HG02981 (cell line): ENCODE data around the gene F12.

ENCODE experiments used
- ATAC-seq: cut with Tn5 transposase; IDR thresholded peaks from one replicate; pipeline ENCODE4 v1.9.1; 2021; ENCODE audit warnings: mild to moderate bottlenecking, moderate library complexity; ENCODE audit not compliant: unreplicated experiment

F12 gene

GRCh38 chr5:177409043-177409801 lies at the start of gene F12:
TSS of gene F12 (minus strand) at chr5:177409564. CDS start at chr5:177409527, 37 bp downstream.
- no peak for ATAC-seq

- no peak for ATAC-seq
These were observed 49.6 kb upstream of the F12 start for GRCh38 chr5:177458912-177459350.

- ATAC-seq, result no peak
These were observed 48.7 kb upstream of the F12 start for GRCh38 chr5:177457852-177458681.

- peak; percentile 42 for ATAC-seq
These were observed 47.9 kb upstream of the F12 start for GRCh38 chr5:177456976-177457851.

GRCh38 chr5:177456591-177456964 lies 47.2 kb upstream of the F12 start:
- ATAC-seq, result no peak

GRCh38 chr5:177455661-177456590 lies 46.6 kb upstream of the F12 start:
- ATAC-seq, result peak; percentile 7

- ATAC-seq, result peak; percentile 46
These were observed 45.8 kb upstream of the F12 start for GRCh38 chr5:177455036-177455660.

- ATAC-seq, result peak; percentile 43
These were observed 45.2 kb upstream of the F12 start for GRCh38 chr5:177454397-177455035.

GRCh38 chr5:177453852-177454396 lies 44.6 kb upstream of the F12 start:
- ATAC-seq, result peak; percentile 1

- ATAC-seq, result no peak
These were observed 43.6 kb upstream of the F12 start for GRCh38 chr5:177452688-177453638.

- ATAC-seq, result no peak
These were observed 41.5 kb upstream of the F12 start for GRCh38 chr5:177450667-177451424.

- ATAC-seq, result no peak
These were observed 40.0 kb upstream of the F12 start for GRCh38 chr5:177449140-177450061.

- no peak for ATAC-seq
These were observed 39.0 kb upstream of the F12 start for GRCh38 chr5:177448244-177448950.

GRCh38 chr5:177447611-177448243 lies 38.4 kb upstream of the F12 start:
- no peak for ATAC-seq
